ENCODE measurements around the gene HOXD3.

GRCh38 chr2:176161825-176162626 is 4.9 kb downstream of the HOXD3 start:
- TF ChIP-seq CTCF (IDR thresholded peaks at IDR 0.05) = no peak
- no peak for TF ChIP-seq POLR2A (IDR thresholded peaks at IDR 0.05; ENCODE audit: low read length)
- TF ChIP-seq EP300 (IDR thresholded peaks at IDR 0.05) = no peak
- no peak for TF ChIP-seq MAZ (IDR thresholded peaks at IDR 0.05; ENCODE audit: borderline replicate concordance, low read depth, low read length)
- TF ChIP-seq TP53 (CRISPR knock-in tag; IDR thresholded peaks at IDR 0.05) = no peak
- no peak for TF ChIP-seq RAD21 (conservative IDR thresholded peaks at IDR 0.05 in 1 of 2, IDR thresholded peaks at IDR 0.05 in 1 of 2)
- TF ChIP-seq, protein P1, sequence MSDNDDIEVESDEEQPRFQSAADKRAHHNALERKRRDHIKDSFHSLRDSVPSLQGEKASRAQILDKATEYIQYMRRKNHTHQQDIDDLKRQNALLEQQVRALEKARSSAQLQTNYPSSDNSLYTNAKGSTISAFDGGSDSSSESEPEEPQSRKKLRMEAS (IDR thresholded peaks at IDR 0.05) = no peak
- no peak for TF ChIP-seq SREBF2 (IDR thresholded peaks at IDR 0.05)

Data from A549 (cell line).